HL-60 (cell line): ENCODE data around the gene TMED4.

Source experiments
- GABPA ChIP-seq: IDR thresholded peaks from 2 replicates; pipeline ENCODE4 v1.6.1; 2012; ENCODE audit warnings: low read depth
- POLR2AphosphoS5 ChIP-seq: IDR thresholded peaks from 2 replicates; pipeline ENCODE4 v1.6.1; 2012; ENCODE audit warnings: low read depth
- TF ChIP-seq, protein P1 (sequence below): IDR thresholded peaks from one replicate; pipeline ENCODE4 v1.5.1; 2011; ENCODE audit warnings: low read length, control low read depth, inconsistent platforms; ENCODE audit not compliant: insufficient read depth
- TF ChIP-seq, protein P2 (sequence below): IDR thresholded peaks from 2 replicates; pipeline ENCODE4 v1.6.1; 2012; ENCODE audit warnings: low read depth; ENCODE audit not compliant: insufficient replicate concordance

DNA sequence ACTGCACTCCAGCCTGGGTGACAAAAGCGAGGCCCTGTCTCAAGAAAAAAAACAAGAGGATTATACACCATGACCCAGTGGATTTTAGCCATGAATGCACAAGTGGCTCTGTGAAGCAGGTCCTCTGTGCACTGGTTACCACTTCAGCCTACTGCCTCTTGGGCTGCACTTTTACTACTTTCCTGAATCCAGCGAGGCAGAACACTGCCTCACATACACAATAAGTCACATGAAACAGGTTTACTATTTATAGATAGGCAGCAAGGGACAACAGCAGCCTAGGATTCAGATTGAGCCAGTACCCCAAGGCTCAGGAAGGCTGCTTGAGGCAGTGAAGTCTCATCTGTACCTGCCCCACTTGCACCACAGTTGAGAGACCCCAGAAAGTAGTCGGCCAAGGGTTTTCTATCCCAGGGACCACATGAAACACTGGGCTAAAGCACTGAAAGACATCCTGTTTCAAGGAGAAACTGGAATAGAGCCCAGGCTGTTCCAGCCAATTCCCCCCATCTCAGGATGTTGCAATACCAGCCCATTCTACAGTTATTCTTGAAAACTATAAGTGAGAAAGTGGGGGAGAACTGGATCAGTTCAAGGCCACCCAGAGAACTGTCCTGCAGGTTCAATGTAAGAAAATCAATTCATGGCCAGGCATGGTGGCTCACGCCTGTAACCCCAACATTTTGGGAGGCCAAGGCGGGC is 14.1 kb upstream of the TMED4 start:
- TF ChIP-seq, protein P1, sequence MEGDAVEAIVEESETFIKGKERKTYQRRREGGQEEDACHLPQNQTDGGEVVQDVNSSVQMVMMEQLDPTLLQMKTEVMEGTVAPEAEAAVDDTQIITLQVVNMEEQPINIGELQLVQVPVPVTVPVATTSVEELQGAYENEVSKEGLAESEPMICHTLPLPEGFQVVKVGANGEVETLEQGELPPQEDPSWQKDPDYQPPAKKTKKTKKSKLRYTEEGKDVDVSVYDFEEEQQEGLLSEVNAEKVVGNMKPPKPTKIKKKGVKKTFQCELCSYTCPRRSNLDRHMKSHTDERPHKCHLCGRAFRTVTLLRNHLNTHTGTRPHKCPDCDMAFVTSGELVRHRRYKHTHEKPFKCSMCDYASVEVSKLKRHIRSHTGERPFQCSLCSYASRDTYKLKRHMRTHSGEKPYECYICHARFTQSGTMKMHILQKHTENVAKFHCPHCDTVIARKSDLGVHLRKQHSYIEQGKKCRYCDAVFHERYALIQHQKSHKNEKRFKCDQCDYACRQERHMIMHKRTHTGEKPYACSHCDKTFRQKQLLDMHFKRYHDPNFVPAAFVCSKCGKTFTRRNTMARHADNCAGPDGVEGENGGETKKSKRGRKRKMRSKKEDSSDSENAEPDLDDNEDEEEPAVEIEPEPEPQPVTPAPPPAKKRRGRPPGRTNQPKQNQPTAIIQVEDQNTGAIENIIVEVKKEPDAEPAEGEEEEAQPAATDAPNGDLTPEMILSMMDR, result no peak
- TF ChIP-seq POLR2AphosphoS5 (no peak), GABPA (no peak)
- TF ChIP-seq, protein P2, sequence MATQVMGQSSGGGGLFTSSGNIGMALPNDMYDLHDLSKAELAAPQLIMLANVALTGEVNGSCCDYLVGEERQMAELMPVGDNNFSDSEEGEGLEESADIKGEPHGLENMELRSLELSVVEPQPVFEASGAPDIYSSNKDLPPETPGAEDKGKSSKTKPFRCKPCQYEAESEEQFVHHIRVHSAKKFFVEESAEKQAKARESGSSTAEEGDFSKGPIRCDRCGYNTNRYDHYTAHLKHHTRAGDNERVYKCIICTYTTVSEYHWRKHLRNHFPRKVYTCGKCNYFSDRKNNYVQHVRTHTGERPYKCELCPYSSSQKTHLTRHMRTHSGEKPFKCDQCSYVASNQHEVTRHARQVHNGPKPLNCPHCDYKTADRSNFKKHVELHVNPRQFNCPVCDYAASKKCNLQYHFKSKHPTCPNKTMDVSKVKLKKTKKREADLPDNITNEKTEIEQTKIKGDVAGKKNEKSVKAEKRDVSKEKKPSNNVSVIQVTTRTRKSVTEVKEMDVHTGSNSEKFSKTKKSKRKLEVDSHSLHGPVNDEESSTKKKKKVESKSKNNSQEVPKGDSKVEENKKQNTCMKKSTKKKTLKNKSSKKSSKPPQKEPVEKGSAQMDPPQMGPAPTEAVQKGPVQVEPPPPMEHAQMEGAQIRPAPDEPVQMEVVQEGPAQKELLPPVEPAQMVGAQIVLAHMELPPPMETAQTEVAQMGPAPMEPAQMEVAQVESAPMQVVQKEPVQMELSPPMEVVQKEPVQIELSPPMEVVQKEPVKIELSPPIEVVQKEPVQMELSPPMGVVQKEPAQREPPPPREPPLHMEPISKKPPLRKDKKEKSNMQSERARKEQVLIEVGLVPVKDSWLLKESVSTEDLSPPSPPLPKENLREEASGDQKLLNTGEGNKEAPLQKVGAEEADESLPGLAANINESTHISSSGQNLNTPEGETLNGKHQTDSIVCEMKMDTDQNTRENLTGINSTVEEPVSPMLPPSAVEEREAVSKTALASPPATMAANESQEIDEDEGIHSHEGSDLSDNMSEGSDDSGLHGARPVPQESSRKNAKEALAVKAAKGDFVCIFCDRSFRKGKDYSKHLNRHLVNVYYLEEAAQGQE, result no peak
